Cardiac fibroblast (primary cell): ENCODE measurements around the gene SDK1.
"Not testable (repeated sequence)": the region's sequence is repeated elsewhere in the genome, so short reads cannot be mapped to it uniquely, and the experiment has no call there.

Experiments
- DNase-seq, 2 donors: peaks; one replicate each; pipeline versions ENCODE4 v3.0.0 to v3.0.0-alpha.2; 2010; ENCODE audit warnings: low read depth in 2 of 2
- H3K4me3 ChIP-seq, 2 donors: replicated peaks in 1 of 2; 1 replicate in 1 of 2; 2 replicates in 1 of 2; pipeline ENCODE4 v1.5.1; 2011; ENCODE audit warnings: low read depth in 2 of 2, low read length in 2 of 2, mild to moderate bottlenecking in 2 of 2, moderate library complexity in 1 of 2
- TF ChIP-seq, protein P1 (sequence below): IDR thresholded peaks from one replicate; pipeline ENCODE4 v1.5.1; 2011; ENCODE audit warnings: low read depth, mild to moderate bottlenecking, low read length, inconsistent platforms

Gene SDK1

DNA sequence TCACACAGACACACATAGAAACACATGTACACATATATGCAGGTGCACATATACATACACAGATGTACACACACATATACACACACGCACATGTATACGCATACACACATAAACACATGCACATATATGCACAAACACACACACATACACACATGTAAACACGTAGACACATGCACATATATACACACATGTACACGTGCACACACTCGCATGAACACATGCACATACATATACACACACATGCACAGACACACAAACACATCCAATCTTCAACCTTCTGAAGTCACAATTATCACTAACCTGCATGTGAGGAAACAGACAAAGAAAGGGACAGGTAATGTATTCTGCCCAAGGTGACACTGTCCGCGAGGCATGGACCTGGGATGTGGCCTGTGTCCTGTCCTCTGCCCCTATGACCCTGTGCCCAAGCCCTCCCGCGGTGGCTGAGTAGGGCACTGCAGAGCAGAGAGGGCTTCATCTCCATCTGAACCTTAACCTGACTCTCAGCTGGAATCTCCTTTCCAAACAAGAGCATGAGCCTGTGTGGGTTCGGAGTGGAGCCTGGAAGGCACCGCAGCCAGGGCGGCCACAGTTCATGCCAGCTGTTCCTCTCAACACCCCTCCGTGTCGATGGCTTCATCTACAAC, 660.9 kb downstream of the SDK1 start:
- no peak overlapping the region for H3K4me3 ChIP-seq
- no peak for DNase-seq
- TF ChIP-seq, protein P1, sequence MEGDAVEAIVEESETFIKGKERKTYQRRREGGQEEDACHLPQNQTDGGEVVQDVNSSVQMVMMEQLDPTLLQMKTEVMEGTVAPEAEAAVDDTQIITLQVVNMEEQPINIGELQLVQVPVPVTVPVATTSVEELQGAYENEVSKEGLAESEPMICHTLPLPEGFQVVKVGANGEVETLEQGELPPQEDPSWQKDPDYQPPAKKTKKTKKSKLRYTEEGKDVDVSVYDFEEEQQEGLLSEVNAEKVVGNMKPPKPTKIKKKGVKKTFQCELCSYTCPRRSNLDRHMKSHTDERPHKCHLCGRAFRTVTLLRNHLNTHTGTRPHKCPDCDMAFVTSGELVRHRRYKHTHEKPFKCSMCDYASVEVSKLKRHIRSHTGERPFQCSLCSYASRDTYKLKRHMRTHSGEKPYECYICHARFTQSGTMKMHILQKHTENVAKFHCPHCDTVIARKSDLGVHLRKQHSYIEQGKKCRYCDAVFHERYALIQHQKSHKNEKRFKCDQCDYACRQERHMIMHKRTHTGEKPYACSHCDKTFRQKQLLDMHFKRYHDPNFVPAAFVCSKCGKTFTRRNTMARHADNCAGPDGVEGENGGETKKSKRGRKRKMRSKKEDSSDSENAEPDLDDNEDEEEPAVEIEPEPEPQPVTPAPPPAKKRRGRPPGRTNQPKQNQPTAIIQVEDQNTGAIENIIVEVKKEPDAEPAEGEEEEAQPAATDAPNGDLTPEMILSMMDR = no peak

- DNase-seq, H3K4me3 ChIP-seq: not testable (repeated sequence)
These were observed 662.7 kb downstream of the SDK1 start for GRCh38 chr7:3963768-3964167.

DNA sequence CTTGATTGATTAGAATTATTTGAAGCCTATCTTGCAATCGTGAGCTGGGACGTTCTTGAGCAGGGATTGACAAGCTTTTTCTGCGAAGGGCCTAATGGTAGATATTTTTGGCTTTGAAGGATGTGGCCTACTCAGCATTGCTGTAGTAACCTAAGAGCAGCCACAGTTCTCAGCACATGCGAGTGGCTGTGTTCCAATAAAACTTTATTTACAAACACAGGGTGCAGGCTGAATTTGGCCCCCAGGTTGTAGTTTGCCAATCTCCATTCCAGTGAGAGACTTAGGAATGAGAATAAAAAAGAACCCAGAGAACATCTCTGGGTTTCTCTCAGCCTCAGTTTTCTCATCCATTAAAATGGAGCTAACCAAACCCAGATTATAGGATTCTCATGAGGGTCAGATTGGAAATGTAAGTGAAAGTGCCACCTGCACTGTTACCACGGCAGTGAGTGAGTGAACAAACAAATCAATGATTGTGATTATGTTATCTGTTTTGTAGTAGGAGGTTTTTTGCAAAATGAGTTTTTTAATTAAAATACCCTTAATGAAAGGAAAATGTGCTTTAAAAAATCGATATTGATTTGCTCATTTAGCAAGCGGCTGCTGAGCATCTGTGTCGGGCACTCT, 664.0 kb downstream of the SDK1 start:
- TF ChIP-seq, protein P1 = no peak
- DNase-seq = no peak
- H3K4me3 ChIP-seq = no peak overlapping the region

DNA sequence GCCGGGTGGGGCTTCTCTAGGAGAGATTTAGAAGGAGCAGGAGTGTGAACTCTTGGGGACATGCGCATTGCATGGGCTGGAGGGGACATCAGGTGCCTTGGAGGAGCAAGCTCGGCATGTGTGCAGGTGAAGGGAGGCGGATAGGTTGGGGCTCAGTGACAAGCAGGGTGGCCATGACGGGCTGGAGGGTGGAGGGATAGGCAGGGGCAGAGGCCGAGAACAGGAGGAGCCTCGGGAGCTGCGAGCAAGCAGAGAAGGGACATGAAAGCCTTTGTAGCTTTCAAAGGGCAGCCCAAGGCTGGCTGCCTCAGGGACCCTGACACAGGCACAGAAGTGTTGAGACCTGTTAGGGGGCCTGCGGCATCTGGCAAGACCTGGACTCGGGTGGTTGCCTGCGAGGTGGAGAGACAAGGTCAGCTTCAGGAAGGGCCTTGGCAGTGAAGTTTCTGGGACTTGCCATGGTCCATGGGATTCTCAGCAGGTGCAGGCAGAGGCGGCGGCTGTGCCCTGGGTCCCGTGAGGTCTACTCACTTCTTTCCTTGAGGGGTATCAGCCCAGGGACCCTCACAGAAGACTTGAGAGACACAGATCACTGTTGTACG, 664.8 kb downstream of the SDK1 start:
- TF ChIP-seq, protein P1 = no peak
- H3K4me3 ChIP-seq = no peak overlapping the region
- DNase-seq = no peak

DNA sequence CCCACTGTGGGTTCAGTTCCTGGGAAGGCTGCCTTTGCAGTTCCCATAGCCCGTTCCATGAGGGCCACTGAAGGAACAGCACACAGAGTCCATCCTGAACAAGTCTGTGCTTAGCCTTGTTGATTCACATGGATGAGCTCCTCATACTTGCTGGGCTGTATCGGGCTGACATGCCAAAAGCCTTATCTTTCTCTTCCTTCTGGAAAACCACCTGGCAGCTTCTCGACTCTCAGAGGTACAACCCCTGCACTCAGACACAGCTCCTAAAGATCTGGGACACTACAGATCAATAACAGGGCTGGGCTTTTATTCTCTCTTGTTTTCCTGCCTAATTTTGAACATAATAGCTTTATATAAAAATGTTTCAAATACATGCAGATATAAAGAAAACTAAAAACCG, 667.2 kb downstream of the SDK1 start:
- no peak overlapping the region for H3K4me3 ChIP-seq
- no peak for DNase-seq
- TF ChIP-seq, protein P1 = no peak

GRCh38 chr7:3969286-3969685, 668.2 kb downstream of the SDK1 start:
- TF ChIP-seq, protein P1 = no peak
- H3K4me3 ChIP-seq = no peak overlapping the region
- DNase-seq = no peak

DNA sequence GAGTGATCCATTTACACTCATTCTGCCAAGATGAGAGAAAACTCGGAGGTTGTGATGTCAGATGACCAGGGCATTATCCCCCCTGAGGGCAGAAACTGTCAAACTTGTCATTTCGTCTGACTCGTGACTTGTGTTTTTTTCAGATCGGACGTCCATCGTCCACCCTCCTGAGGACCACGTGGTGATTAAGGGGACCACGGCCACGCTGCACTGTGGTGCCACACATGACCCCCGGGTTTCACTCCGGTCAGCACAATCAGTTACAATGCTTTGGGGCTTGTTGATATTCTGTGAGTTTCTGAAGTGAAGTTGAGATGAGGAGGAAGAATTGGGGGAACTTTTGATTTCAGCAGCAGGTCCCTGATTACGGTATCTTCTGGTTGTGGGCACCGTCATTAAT, 670.3 kb downstream of the SDK1 start:
- DNase-seq = no peak
- TF ChIP-seq, protein P1 = no peak
- H3K4me3 ChIP-seq = no peak overlapping the region
